NCI-H2171 treated with DMSO at 0.1 percent for 48 hours (cell line): Measurements from ENCODE around the gene KCNMA1.

Experiments used
- DNase-seq: peaks from one replicate; lab custom pipeline; 2025; lab: John Stamatoyannopoulos, UW

Gene KCNMA1

DNA sequence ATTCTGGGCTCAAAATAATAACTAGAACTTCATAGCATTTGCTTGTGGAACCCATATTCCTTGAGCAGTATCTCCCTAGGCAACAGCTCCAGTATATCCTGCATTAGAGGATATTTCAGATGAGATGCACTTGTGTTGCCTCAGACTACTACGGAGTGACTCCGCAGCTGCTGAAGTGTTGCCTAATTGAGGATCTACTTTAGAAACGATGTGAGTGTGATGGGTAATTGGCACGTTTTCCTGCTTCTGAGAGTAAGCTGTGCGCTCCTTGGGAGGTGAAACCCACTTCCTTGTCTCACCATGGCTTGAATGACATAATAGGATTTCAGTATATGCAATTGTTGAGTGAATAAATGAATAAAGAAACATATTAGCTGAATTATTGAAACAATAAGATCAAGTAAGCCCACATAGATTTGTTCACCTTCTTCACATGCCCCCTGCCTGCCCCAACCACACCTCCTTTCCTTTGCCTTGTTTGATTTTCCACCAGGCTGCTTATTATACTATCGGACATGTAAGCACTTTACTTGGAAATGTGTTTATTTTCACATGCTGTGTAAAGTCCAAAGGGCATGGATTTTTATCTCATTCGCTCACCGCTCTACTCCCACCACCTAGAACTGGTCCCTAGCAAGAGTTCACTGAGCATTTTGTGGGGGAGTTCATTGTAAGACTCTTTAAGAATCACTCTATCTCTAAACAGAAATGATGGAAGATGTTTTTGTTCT, 303.8 kb downstream of the KCNMA1 start:
- DNase-seq: peak; percentile 17

- peak; percentile 92 for DNase-seq
Observed at GRCh38 chr10:77332256-77332655, 305.4 kb downstream of the KCNMA1 start.

DNA sequence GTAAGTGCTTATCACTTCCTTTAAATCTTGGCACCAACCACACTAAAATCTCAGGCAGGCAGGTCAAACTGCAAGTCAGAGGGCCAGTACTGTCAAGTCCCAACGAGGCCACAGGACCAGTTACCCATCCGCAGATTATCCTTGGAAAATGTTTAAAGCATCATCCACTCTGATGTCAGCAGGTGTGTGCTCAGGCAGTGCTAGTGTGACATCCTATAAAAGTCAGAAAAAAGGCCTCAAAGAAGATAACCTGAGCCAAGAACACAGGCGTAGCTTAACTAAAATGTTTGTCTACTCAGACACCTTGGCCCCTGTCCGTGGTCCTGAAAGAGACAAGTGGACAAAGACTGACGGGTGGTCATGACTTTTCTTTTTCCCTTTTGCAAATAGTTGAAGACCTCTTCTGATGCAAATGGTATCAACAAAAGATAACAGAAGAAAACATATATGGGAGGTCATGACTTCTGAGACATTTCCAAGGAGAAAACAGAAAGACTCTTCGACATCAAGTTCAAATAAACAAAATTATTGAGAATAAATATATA, 309.3 kb downstream of the KCNMA1 start:
- DNase-seq: no peak

DNA sequence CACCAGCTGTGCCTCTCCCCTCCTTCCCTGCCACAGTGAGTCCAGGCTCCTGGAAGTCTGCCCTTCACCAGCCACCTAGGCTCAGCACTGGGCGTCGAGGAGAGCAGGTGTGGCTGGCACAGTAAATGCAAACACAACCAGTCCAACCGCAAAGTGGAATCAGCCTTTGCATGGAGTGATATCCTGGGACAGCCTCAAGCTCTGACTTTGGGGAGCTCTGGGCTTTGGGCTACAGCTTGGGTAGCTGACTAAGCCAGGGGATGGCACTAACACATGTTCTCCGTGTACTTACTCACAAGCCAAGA, 312.4 kb downstream of the KCNMA1 start:
- DNase-seq: peak; percentile 52

GRCh38 chr10:77321838-77322237, 315.8 kb downstream of the KCNMA1 start:
- no peak for DNase-seq

DNA sequence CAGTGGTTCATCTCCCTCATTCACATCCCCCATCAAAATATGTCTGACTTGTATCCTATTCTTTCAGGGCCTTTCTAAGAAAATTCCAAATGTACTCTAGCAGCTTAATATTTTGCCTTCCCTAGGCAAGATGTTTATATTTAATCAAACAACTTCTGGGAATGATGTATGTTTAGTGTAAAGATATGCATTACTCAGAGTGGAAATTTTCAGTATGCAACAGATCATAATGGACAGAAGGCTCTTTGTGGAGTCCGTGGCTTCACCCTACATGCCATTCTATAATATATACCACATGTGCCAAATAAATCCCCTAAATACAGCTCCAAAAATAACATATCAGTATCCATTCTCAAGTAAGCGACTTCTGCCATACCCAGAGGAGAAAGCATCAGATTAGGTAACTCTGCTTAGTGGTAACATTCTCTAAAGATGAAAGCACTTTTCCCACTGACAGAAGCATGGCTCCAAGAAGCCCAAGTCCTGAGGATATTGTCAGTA, 316.6 kb downstream of the KCNMA1 start:
- no peak for DNase-seq

- DNase-seq: no peak
Observed at GRCh38 chr10:77319557-77319956, 318.1 kb downstream of the KCNMA1 start.

DNA sequence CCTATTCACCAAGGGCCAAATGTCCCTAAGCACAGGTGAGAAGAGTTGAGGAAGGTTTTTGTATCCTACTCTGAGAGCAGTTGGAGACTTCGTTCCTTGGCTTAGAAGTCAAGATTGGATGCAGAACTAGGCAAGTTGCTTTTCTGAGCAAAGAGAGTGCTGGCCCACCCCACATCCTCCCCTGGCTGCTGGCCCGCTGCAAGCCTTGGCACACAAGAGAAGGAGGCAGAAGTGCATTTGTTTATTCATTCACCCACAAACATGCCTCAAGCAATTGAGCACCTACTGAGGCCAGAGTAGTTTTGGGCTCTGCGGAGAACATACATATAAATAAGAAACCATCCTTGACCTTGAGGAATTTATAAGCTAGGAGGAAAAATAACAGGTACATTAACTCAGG, 318.9 kb downstream of the KCNMA1 start:
- DNase-seq: no peak

GRCh38 chr10:77317221-77317620, 320.4 kb downstream of the KCNMA1 start:
- DNase-seq: no peak

- DNase-seq: peak; percentile 39
Observed at GRCh38 chr10:77315496-77316129, 322.0 kb downstream of the KCNMA1 start.

DNA sequence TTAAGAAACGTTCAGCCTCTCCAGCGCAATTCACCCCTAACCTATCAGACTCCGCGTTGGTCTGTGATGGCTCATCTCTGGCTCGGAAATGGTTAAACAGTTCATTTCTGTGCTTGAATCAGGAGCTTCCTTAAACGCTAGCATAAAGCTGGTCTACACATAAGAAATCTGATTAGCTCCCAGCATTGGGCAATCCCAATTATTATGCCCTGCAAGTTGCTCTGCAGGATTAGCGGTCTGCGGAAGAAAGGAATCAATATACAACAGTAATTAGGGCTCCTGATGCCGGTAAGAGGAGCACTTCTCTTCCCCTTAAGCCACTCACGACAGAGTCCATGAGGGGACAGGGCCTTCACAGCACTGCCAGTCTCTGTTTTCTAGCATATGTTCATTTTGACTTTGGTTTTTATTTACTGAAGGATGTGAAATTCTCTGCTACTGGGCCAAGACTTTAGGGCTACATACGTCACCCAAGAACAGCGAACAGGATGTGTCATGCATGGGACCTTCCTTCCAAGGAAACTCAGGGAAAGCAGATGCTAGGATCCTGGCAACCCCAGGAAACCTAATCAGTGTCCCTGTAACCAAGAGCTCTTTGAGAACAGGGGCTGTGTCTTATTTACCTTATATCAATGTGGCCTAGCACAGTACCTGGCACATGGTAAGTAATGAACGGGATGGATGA, 324.4 kb downstream of the KCNMA1 start:
- DNase-seq: no peak

DNA sequence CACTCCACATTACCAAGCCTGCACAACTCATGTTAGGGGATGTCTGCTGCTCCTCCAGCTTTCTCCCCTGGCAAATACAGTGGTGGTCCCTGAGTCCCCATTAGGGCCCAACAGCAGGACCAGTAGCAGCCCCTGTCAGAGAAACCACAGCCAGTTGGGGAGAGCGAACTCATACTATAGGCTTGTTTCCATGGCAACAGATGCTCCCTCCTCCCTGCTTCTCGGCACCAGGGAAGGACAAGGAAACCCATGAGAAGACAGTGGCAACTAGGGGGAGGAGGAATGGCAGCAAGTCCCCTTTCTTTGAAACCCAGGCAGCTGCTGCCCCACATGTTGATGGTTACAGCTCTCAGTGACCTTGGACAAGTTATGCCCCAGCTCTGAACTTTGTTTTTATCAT, 326.4 kb downstream of the KCNMA1 start:
- no peak for DNase-seq

- DNase-seq: no peak
Observed at GRCh38 chr10:77310288-77310840, 327.2 kb downstream of the KCNMA1 start.

DNA sequence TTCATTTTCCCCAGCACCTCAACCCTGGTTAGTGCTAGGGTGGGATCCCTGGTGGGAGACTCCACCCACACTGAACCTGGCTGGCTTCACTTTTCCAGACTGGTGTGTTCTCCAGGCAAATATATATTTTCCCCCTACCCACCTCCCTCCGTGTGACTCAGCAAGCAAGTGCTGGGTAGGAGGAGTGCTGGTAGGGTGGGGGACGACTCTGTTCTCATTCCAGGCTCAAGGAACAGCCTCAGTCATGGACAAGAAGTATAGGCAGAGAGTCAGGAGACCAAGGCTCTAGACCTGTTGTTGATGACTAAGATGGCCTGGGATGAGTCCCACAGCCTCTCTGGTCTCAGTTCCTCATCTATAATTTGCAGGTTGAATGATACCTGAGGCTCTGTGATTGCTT, 328.1 kb downstream of the KCNMA1 start:
- no peak for DNase-seq

GRCh38 chr10:77309092-77309491, 328.5 kb downstream of the KCNMA1 start:
- no peak for DNase-seq

DNA sequence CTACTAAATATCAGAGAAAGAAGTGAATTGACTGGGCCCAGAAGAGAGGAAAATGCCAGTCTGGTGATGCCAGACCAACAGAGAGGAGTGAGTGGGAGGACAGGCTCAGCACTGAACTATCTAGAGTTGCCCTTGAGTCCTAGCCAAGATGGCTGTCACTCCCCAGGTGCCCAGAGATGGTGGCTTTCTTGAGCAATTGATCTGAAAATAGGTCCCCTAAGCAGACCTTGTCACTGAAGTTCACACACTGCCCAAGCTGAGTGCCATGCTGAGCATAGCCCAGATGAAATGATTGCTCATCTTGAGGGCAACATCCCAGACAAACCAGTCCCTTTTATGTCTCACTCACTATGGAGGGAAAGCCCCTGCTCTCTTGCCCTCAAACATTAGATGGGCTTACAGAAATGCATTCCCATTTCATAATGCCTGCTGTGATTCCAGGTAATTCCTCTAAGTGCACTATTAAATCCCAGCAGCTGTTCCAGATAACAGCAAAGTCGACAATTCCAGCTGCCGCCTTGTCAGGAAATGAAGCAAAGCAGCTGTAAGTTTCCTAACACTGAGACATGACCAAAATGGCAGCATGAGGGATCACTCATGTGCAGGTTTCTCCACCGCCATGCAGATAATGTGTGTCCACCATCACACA, 329.4 kb downstream of the KCNMA1 start:
- DNase-seq: no peak

DNA sequence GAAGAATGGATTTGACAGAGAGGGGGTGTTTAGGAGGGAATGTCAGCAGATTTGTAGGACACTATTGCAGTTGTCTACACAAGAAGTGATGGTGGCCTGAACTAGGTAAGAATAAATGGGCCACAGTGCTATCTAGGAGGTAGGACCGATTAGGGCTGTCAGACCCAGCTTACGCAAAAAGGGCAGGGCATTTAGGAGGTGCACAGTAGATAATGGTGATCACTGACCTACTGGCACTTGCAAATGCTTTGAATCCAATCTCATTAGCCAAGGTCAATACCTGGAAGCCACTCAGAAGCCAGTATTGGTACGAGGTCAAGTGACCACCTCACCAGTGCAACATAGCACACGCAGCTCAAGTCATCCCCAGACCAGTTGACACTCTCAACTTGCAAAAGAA, 330.9 kb downstream of the KCNMA1 start:
- DNase-seq: no peak

DNA sequence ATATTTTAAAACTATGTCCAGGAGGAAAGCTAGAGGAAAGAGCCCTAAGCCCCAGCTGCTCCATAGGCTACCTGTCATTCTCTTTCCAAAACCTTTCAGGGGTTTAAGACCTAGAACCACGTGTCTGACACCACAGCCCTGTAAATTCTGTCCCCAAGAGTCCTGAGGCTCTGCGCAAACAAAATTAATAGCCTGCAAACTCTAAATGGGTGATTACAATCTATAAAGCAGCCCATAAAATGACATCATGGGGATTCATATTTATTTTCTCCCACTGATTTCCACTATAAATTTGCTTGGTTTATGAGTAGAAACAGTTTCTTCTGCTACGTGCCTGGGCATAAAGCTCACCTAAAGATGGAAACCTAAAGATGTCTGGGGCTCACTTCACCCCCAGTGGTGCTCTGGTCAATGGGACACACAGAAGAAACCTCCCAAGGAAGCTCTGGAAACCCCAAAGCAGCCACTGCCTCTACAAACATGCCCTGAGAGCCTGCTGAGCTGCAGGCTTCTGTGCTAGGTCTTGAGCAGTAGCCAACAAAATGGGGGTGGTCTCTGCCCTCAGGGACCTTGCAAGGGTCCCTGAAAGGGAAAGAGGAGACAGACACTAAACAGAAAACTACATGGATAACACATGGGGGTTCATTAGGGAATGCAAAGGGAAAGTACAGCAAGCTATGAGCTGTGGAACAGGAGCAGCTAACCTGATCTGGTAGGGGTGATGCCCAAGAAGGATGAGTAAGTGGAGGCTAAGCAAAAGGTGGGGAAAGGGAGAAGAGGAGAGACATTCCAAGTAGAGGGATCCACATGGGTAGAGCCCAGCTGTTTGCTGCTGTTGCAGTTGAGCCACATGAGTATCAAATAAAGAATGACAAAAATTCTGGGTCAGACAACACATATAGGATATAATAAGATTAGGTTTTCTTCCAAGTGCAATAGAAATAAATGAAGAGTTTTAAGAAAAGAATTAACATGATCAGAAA, 331.7 kb downstream of the KCNMA1 start:
- no peak for DNase-seq

- DNase-seq: no peak
Observed at GRCh38 chr10:77304192-77304591, 333.4 kb downstream of the KCNMA1 start.

- no peak for DNase-seq
Observed at GRCh38 chr10:77301305-77301730, 336.3 kb downstream of the KCNMA1 start.
